Osteocyte (in vitro differentiated cells): ENCODE measurements around the gene STRADB. TPM values are rescaled to one million over a fixed set of nuclear protein-coding genes. Genes with fewer than 3 reads are reported as not detected.

Experiments used
- DNase-seq: peaks from one replicate; pipeline ENCODE4 v3.0.0; 2021; ENCODE audit warnings: mixed read lengths; ENCODE audit not compliant: unreplicated experiment; ENCODE audit errors: extremely low spot score
- H3K27ac Mint-ChIP-seq: one replicate; pipeline ENCODE4 v1.8.0; 2021; ENCODE audit warnings: mild to moderate bottlenecking, mixed read lengths; ENCODE audit not compliant: unreplicated experiment
- H3K27me3 Mint-ChIP-seq: one replicate; pipeline ENCODE4 v1.8.0; 2021; ENCODE audit warnings: mixed read lengths; ENCODE audit not compliant: unreplicated experiment
- H3K36me3 Mint-ChIP-seq: one replicate; pipeline ENCODE4 v1.8.0; 2021; ENCODE audit warnings: mixed read lengths; ENCODE audit not compliant: unreplicated experiment
- H3K4me1 Mint-ChIP-seq: one replicate; pipeline ENCODE4 v1.8.0; 2021; ENCODE audit warnings: mixed read lengths; ENCODE audit not compliant: unreplicated experiment
- H3K4me3 Mint-ChIP-seq: one replicate; pipeline ENCODE4 v1.8.0; 2021; ENCODE audit warnings: mild to moderate bottlenecking, moderate library complexity, mixed read lengths; ENCODE audit not compliant: unreplicated experiment
- H3K9me3 Mint-ChIP-seq: one replicate; pipeline ENCODE4 v1.8.0; 2021; ENCODE audit warnings: mixed read lengths; ENCODE audit not compliant: unreplicated experiment
- total RNA-seq: library from RNA; stranded (reverse); gene quantifications from 2 replicates; pipeline ENCODE4 v1.2.1, GENCODE V29; 2021
- TF ChIP-seq, protein P1 (sequence below): fragments of 200-600 bp; sonication (generic); IDR thresholded peaks from 2 replicates; pipeline ENCODE4 v1.5.0; 2021; ENCODE audit warnings: antibody characterized with exemption, mild to moderate bottlenecking, moderate library complexity

Gene STRADB
- total RNA-seq, 1 donor from 2014 or later: 18.5 TPM

DNA sequence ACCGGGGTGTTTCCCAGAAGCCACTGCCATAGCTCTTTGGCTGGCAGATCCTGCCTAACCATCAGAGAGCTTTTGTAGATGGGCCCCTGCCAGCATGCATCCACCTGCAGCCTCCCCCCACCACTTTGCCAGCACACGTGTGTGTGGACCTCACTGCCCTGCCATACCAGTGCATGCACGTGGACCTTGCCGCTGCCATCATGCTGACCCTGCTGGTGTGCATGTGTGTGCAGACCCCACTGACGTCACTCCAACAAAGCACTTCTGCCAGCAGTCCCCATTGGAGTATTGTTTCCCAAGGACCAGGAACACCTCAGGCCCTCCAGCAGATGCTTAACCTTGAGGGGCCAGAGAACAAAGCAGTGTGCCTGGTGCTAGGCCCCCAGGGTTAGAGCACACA, 71.4 kb downstream of the STRADB start:
- H3K9me3 Mint-ChIP-seq: peaks cover 53% of the 10 kb centered on the region
- H3K4me3 Mint-ChIP-seq: no peak overlapping the region
- no peaks in the 10 kb centered on the region for H3K27me3 Mint-ChIP-seq
- TF ChIP-seq, protein P1, sequence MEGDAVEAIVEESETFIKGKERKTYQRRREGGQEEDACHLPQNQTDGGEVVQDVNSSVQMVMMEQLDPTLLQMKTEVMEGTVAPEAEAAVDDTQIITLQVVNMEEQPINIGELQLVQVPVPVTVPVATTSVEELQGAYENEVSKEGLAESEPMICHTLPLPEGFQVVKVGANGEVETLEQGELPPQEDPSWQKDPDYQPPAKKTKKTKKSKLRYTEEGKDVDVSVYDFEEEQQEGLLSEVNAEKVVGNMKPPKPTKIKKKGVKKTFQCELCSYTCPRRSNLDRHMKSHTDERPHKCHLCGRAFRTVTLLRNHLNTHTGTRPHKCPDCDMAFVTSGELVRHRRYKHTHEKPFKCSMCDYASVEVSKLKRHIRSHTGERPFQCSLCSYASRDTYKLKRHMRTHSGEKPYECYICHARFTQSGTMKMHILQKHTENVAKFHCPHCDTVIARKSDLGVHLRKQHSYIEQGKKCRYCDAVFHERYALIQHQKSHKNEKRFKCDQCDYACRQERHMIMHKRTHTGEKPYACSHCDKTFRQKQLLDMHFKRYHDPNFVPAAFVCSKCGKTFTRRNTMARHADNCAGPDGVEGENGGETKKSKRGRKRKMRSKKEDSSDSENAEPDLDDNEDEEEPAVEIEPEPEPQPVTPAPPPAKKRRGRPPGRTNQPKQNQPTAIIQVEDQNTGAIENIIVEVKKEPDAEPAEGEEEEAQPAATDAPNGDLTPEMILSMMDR: no peak
- H3K36me3 Mint-ChIP-seq: no peaks in the 10 kb centered on the region
- no peak overlapping the region for H3K27ac Mint-ChIP-seq
- H3K4me1 Mint-ChIP-seq: no peaks in the 10 kb centered on the region
- DNase-seq: no peak

DNA sequence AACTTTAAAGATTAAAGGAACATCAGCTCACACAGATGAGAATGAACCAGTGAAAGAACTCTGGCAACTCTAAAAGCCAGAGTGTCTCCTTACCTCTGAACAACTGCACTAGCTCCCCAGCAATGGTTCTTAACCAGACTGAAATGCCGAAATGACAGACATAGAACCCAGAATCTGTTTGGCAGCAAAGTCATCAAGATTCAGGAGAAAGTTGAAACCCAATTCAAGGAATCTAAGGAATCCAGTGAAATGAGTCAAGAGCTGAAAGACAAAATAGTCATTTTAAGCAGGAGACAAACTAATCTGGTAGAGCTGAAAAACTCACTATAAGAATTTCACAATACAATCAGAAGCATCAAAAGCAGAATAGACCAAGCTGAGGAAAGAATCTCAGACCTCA, 72.0 kb downstream of the STRADB start:
- no peaks in the 10 kb centered on the region for H3K27me3 Mint-ChIP-seq
- peaks cover 56% of the 10 kb centered on the region for H3K9me3 Mint-ChIP-seq
- no peaks in the 10 kb centered on the region for H3K36me3 Mint-ChIP-seq
- DNase-seq: no peak
- no peak overlapping the region for H3K27ac Mint-ChIP-seq
- TF ChIP-seq, protein P1: no peak
- no peak overlapping the region for H3K4me3 Mint-ChIP-seq
- H3K4me1 Mint-ChIP-seq: no peaks in the 10 kb centered on the region

Other genes with a start within 250 kb of the STRADB start
- 11.1 and 11.4 TPM in 2 replicates for gene CASP8, start 191.2 kb upstream of the STRADB start, total RNA-seq
- gene FLACC1, start 94.4 kb upstream of the STRADB start, total RNA-seq: 1.6 and 2.1 TPM in 2 replicates
- 36.2 and 38.7 TPM in 2 replicates for gene TRAK2, start 282 bp upstream of the STRADB start, total RNA-seq
- gene TMEM237, start 191.8 kb downstream of the STRADB start, total RNA-seq: 37.9 and 38.6 TPM in 2 replicates
- 0.52 and 0.83 TPM in 2 replicates for gene MPP4, start 246.9 kb downstream of the STRADB start, total RNA-seq